Skeletal muscle satellite cell (primary cell): ENCODE results near the gene HUS1. TPM values are rescaled to one million over a fixed set of nuclear protein-coding genes. Genes with fewer than 3 reads are reported as not detected.

Source experiments
- H3K27me3 ChIP-seq: 2 replicates; pipeline ENCODE4 v1.7.0; 2013; ENCODE audit warnings: low read length; ENCODE audit not compliant: control insufficient read depth, insufficient read depth
- H3K36me3 ChIP-seq: 2 replicates; pipeline ENCODE4 v1.7.0; 2013; ENCODE audit warnings: mild to moderate bottlenecking, control low read depth, low read length; ENCODE audit not compliant: insufficient read depth
- H3K4me1 ChIP-seq: 2 replicates; pipeline ENCODE4 v1.7.0; 2013; ENCODE audit warnings: low read length; ENCODE audit not compliant: control insufficient read depth, insufficient read depth
- H3K4me2 ChIP-seq: 2 replicates; pipeline ENCODE4 v1.7.0; 2013; ENCODE audit warnings: mild to moderate bottlenecking, low read length
- H3K4me3 ChIP-seq: 2 replicates; pipeline ENCODE4 v1.7.0; 2013; ENCODE audit warnings: low read length
- H3K9ac ChIP-seq: 2 replicates; pipeline ENCODE4 v1.7.0; 2013; ENCODE audit warnings: mild to moderate bottlenecking, low read depth, low read length, moderate library complexity
- H3K9me3 ChIP-seq: replicated peaks from 2 replicates; pipeline ENCODE4 v1.7.0; 2013; ENCODE audit warnings: mild to moderate bottlenecking, control low read depth, low read length
- total RNA-seq: library from RNA; depleted of rRNA; stranded (reverse); fragments of >200 nt; gene quantifications from 2 replicates; pipeline ENCODE4 v1.2.3, GENCODE V29; 2012; rRNA removed

The HUS1 gene
- 20.3 and 21.6 TPM in 2 replicates for total RNA-seq

GRCh38 chr7:47979145-47979831 is at the start of gene HUS1:
TSS of gene HUS1 (minus strand) at chr7:47979615. CDS start at chr7:47979519, 96 bp downstream.
- peak within 1 kb of the TSS; percentile 84 for H3K9ac ChIP-seq
- H3K36me3 ChIP-seq = peaks cover 31% of the 10 kb centered on the region
- no peaks in the 10 kb centered on the region for H3K27me3 ChIP-seq
- peak within 1 kb of the TSS; percentile 92 for H3K4me2 ChIP-seq
- H3K4me3 ChIP-seq = peak within 1 kb of the TSS; percentile 88
- no peaks in the 10 kb centered on the region for H3K9me3 ChIP-seq
- peaks cover 7% of the 10 kb centered on the region for H3K4me1 ChIP-seq

GRCh38 chr7:48028938-48029337 is 49.5 kb upstream of the HUS1 start, which contains the start of gene SUN3:
TSS of gene SUN3 (minus strand) at chr7:48029107. CDS start at chr7:48028938, 169 bp downstream.
- Histone ChIP-seq H3K9ac (no peak within 1 kb of the TSS), H3K4me3 (no peak within 1 kb of the TSS), H3K36me3 (no peaks in the 10 kb centered on the region), H3K27me3 (peaks cover 65% of the 10 kb centered on the region), H3K4me1 (no peaks in the 10 kb centered on the region), H3K4me2 (no peak within 1 kb of the TSS), H3K9me3 (no peaks in the 10 kb centered on the region)

- Histone ChIP-seq H3K4me1 (no peaks in the 10 kb centered on the region), H3K9me3 (no peaks in the 10 kb centered on the region), H3K9ac (no peak overlapping the region), H3K4me2 (no peak overlapping the region), H3K4me3 (no peak overlapping the region), H3K27me3 (peaks cover 68% of the 10 kb centered on the region), H3K36me3 (no peaks in the 10 kb centered on the region)
Observed at GRCh38 chr7:48025624-48026023, 46.2 kb upstream of the HUS1 start.

GRCh38 chr7:48017674-48018073 is 38.3 kb upstream of the HUS1 start:
- H3K4me3 ChIP-seq = no peak overlapping the region
- H3K4me1 ChIP-seq = no peaks in the 10 kb centered on the region
- H3K9ac ChIP-seq = no peak overlapping the region
- no peaks in the 10 kb centered on the region for H3K9me3 ChIP-seq
- peaks cover 29% of the 10 kb centered on the region for H3K27me3 ChIP-seq
- no peaks in the 10 kb centered on the region for H3K36me3 ChIP-seq
- H3K4me2 ChIP-seq = no peak overlapping the region

GRCh38 chr7:48016641-48017040 is 37.2 kb upstream of the HUS1 start:
- no peaks in the 10 kb centered on the region for H3K4me1 ChIP-seq
- no peak overlapping the region for H3K4me3 ChIP-seq
- no peak overlapping the region for H3K9ac ChIP-seq
- no peak overlapping the region for H3K4me2 ChIP-seq
- no peaks in the 10 kb centered on the region for H3K36me3 ChIP-seq
- H3K27me3 ChIP-seq = peaks cover 33% of the 10 kb centered on the region
- H3K9me3 ChIP-seq = no peaks in the 10 kb centered on the region

GRCh38 chr7:48011951-48012350 is 32.5 kb upstream of the HUS1 start:
- H3K9ac ChIP-seq = no peak overlapping the region

GRCh38 chr7:48011323-48011722 is 31.9 kb upstream of the HUS1 start:
- Histone ChIP-seq H3K4me2 (no peak overlapping the region), H3K36me3 (no peaks in the 10 kb centered on the region), H3K4me3 (no peak overlapping the region), H3K27me3 (peaks cover 22% of the 10 kb centered on the region), H3K9me3 (no peaks in the 10 kb centered on the region), H3K9ac (no peak overlapping the region), H3K4me1 (no peaks in the 10 kb centered on the region)

More at GRCh38 chr7:48011951-48012350, 32.5 kb upstream of the HUS1 start:
- H3K4me1 ChIP-seq = no peaks in the 10 kb centered on the region
- no peaks in the 10 kb centered on the region for H3K36me3 ChIP-seq
- H3K9me3 ChIP-seq = no peaks in the 10 kb centered on the region
- peaks cover 24% of the 10 kb centered on the region for H3K27me3 ChIP-seq
- H3K4me3 ChIP-seq = no peak overlapping the region
- H3K4me2 ChIP-seq = no peak overlapping the region

GRCh38 chr7:48009954-48010353 is 30.5 kb upstream of the HUS1 start:
- H3K9me3 ChIP-seq = no peaks in the 10 kb centered on the region
- no peaks in the 10 kb centered on the region for H3K4me1 ChIP-seq
- H3K4me3 ChIP-seq = no peak overlapping the region
- no peaks in the 10 kb centered on the region for H3K36me3 ChIP-seq
- H3K4me2 ChIP-seq = no peak overlapping the region
- H3K27me3 ChIP-seq = peaks cover 24% of the 10 kb centered on the region
- no peak overlapping the region for H3K9ac ChIP-seq

GRCh38 chr7:48009257-48009656 is 29.8 kb upstream of the HUS1 start:
- H3K27me3 ChIP-seq = peaks cover 28% of the 10 kb centered on the region
- no peaks in the 10 kb centered on the region for H3K4me1 ChIP-seq
- no peak overlapping the region for H3K4me2 ChIP-seq
- no peaks in the 10 kb centered on the region for H3K9me3 ChIP-seq
- H3K4me3 ChIP-seq = no peak overlapping the region
- H3K36me3 ChIP-seq = no peaks in the 10 kb centered on the region
- H3K9ac ChIP-seq = no peak overlapping the region

- Histone ChIP-seq H3K27me3 (peaks cover 24% of the 10 kb centered on the region), H3K4me3 (no peak overlapping the region), H3K4me2 (no peak overlapping the region), H3K9me3 (no peaks in the 10 kb centered on the region), H3K4me1 (no peaks in the 10 kb centered on the region), H3K36me3 (no peaks in the 10 kb centered on the region), H3K9ac (no peak overlapping the region)
Observed at GRCh38 chr7:48006866-48007265, 27.5 kb upstream of the HUS1 start.

- no peaks in the 10 kb centered on the region for H3K36me3 ChIP-seq
- no peaks in the 10 kb centered on the region for H3K9me3 ChIP-seq
- peaks cover 14% of the 10 kb centered on the region for H3K27me3 ChIP-seq
- H3K4me2 ChIP-seq = no peak overlapping the region
- no peak overlapping the region for H3K9ac ChIP-seq
- H3K4me3 ChIP-seq = no peak overlapping the region
- no peaks in the 10 kb centered on the region for H3K4me1 ChIP-seq
Observed at GRCh38 chr7:48004638-48005037, 25.2 kb upstream of the HUS1 start.

GRCh38 chr7:48004032-48004431 is 24.6 kb upstream of the HUS1 start:
- H3K4me3 ChIP-seq = no peak overlapping the region
- H3K4me1 ChIP-seq = no peaks in the 10 kb centered on the region
- H3K4me2 ChIP-seq = no peak overlapping the region
- peaks cover 14% of the 10 kb centered on the region for H3K27me3 ChIP-seq
- no peak overlapping the region for H3K9ac ChIP-seq
- H3K36me3 ChIP-seq = no peaks in the 10 kb centered on the region
- H3K9me3 ChIP-seq = no peaks in the 10 kb centered on the region
